Measurements from ENCODE around the gene MICALL1.

MICALL1 gene

GRCh38 chr22:37907036-37907954, 1.2 kb downstream of the MICALL1 start:
- no peak for DNase-seq

- no peak for DNase-seq
These were observed 3.7 kb downstream of the MICALL1 start for GRCh38 chr22:37909766-37910165.

- DNase-seq: no peak
These were observed 5.0 kb downstream of the MICALL1 start for GRCh38 chr22:37910890-37911672.

DNA sequence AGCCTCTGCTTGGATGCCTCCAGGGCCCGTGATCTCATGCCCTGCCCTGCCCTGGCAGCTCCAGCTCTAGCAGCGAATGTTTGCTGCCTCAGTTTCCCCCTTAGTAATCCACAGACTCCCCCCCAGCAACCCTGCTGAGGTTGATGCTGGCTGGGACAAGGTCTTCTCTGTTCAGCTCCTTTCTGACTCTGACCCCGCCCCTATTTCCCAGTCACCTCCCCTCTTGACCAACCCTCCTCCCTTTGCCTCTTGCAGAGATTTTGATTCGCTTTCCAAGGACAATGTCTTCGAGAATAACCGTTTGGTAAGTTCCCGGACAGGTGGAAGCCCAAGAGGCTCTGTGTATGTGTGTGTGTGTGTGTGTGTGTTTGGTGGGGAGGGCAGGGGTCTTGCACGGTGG, 5.6 kb downstream of the MICALL1 start:
- DNase-seq: no peak

DNA sequence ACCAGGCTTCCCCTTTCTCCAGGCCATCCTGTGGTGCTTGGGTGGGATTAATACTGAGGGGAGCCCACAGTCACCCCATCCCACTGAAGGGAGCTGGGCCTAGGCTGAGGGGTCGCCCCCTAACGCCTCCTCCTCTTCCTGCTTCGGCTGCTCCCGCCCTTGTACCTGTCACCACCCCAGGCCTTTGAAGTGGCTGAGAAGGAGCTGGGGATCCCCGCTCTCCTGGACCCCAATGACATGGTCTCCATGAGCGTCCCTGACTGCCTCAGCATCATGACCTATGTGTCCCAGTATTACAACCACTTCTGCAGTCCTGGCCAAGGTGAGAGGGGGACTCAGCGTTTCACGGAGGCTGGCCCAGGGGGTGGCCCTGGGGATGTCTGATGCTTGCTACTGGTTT, 6.1 kb downstream of the MICALL1 start:
- no peak for DNase-seq

DNA sequence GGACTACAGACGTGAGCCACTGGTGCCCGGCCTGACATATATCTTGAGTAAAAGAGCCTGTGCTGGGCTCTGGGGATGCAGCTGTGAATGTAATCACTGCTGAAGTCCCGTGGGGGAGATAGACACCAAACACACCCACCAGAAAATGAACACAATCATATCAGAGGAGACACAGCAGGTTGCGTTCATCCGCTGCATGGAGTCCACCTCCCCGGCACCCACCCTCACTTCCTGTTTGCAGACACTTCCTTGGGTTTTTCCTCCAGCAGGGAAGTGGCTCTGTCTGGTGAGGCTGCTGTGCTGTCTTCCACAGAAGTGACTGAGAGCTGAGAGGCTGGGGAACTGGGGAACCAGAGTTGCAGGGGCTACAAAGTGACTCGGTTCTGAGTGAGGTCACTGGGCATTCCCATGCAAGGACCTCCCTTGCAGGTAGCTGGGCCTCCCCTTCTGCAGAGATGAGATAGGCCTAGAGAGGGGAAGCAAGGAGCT, 7.2 kb downstream of the MICALL1 start:
- DNase-seq: no peak

GRCh38 chr22:37916311-37916710, 10.2 kb downstream of the MICALL1 start:
- no peak for DNase-seq

DNA sequence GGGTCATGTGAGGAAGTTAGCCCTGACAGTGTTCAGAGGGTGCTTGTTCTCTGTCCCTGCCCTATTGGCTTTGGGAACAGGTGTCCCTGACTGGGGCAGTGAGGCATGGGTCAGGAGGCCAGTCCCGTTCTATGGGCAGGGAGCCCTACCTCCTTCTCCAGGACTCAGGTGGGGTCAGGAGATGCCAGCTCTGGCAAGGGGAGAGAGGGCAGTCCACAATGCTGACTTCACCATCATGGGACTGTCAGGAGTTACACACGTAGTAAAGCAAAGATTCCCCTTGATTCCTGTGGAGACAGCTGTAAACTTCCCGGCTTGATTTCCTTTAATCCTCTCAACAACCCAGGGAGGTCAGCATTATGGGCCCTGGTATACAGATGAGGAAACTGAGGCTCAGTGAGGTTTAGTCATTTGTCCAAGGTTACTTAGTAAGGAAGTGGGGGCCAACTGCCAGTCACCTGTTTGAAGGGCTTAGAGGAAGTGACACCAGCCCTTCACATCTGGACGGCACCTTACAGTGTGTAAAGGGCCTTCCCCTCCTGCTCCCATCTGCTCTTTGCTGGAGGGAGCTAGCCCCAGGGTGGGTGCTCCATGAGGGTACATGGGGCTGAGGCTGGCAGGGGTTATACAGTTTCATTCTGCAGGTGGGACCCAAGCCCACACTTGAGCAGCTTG, 11.9 kb downstream of the MICALL1 start:
- DNase-seq: no peak

- no peak for DNase-seq
These were observed 12.6 kb downstream of the MICALL1 start for GRCh38 chr22:37918580-37919270.

- DNase-seq: no peak
These were observed 14.0 kb downstream of the MICALL1 start for GRCh38 chr22:37920126-37920525.

- DNase-seq: no peak
These were observed 16.1 kb downstream of the MICALL1 start for GRCh38 chr22:37922191-37922590.

DNA sequence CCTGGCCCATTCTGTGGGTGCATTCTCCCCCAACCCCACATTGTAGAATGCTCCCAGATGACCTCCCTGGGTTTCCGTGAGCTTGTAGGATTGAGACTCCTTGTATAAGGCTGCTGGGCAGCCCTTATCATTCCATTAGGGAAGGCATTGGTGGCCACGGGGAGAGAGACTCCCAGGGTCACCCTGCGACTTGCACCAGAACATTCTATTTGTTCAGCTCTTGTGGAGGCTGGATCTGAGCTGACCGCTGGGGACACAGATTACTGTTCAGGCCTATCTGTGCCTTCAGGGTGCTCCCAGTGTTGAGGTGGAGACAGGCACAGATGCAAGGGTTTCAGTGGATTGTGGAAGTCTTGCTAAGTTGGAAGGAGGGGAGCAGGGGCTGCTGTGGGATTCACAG, 17.8 kb downstream of the MICALL1 start:
- DNase-seq: no peak

- DNase-seq: no peak
These were observed 18.4 kb downstream of the MICALL1 start for GRCh38 chr22:37924386-37925065.

DNA sequence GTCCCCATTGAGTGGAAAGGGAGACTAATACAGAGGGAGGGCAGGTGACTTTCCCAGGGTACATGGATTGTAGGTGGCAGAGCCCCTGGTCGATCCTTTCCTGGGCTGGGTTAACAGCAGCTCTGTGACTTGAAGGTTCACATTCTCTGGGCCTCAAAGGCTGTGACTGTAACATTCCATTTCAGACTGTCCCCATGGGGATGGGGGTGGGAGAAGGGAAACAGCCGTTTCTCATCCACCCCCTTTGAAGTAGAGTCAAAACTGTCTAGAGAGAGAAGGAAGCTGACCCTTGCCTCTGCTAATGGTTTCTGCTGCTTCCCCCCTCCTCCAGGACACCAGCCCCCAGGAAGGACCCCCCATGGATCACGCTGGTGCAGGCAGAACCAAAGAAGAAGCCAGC, 19.2 kb downstream of the MICALL1 start:
- DNase-seq: no peak

DNA sequence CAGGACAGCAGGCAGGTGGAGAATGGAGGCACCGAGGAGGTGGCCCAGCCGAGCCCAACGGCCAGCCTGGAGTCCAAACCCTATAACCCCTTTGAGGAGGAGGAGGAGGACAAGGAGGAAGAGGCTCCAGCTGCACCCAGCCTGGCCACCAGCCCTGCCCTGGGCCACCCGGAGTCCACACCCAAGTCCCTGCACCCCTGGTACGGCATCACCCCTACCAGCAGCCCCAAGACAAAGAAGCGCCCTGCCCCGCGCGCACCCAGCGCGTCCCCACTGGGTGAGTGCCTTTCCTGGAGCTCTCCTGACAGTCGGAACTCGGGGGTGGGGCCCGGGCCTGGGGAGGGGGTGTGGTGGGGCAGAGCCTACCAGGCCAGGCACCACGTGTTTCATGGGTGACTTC, 19.7 kb downstream of the MICALL1 start:
- no peak for DNase-seq

GRCh38 chr22:37926358-37926757, 20.3 kb downstream of the MICALL1 start:
- no peak for DNase-seq

GRCh38 chr22:37926771-37927636, 20.9 kb downstream of the MICALL1 start:
- no peak for DNase-seq

GRCh38 chr22:37927637-37927936, 21.5 kb downstream of the MICALL1 start:
- no peak for DNase-seq

GRCh38 chr22:37929390-37929789, 23.3 kb downstream of the MICALL1 start:
- DNase-seq: no peak

GRCh38 chr22:37930270-37930951, 24.3 kb downstream of the MICALL1 start:
- DNase-seq: no peak
